ENCODE measurements around the gene KCNG2. TPM values are rescaled to one million over a fixed set of nuclear protein-coding genes. Genes with fewer than 3 reads are reported as not detected.

Gene KCNG2
- total and polyA plus RNA-seq, 9 of the 15 experiments (the other 6 are each of a cell fraction or from before 2014, with no cell fraction given), result not detected

GRCh38 chr18:79940126-79940813 is 142.5 kb downstream of the KCNG2 start:
- in situ Hi-C loops (cut with MboI), result no loop called here
- Histone ChIP-seq H3K9me1 (ENCODE audit: control insufficient read depth, insufficient read depth, low read length) (no peaks in the 10 kb centered on the region), H2AFZ (ENCODE audit: low read depth, low read length) (no peak overlapping the region), H3K4me1 (replicated peaks in 1 of 2; ENCODE audit: control insufficient read depth in 2 of 2, insufficient read depth in 2 of 2, low read length in 2 of 2) (peaks cover 6 to 32% of the 10 kb centered on the region in 2 experiments; a peak in 4 of 5 replicates), H4K20me1 (replicated peaks; ENCODE audit: control insufficient read depth, insufficient read depth, low read length) (peaks cover 11% of the 10 kb centered on the region), H3K27ac (ENCODE audit: extremely low read depth, low read depth, low read length) (no peak overlapping the region), H3K4me2 (ENCODE audit: insufficient read depth, low read length) (no peak overlapping the region), H3K9ac (ENCODE audit: insufficient read depth in 1 of 2, low read depth in 2 of 2, low read length in 2 of 2) (no peak overlapping the region), H3K4me3 (no peak overlapping the region), H3K79me2 (ENCODE audit: control insufficient read depth, insufficient read depth, low read length) (no peaks in the 10 kb centered on the region), H3K27me3 (ENCODE audit: control insufficient read depth in 2 of 2, insufficient read depth in 2 of 2, low read length in 2 of 2) (no peaks in the 10 kb centered on the region), H3K36me3 (ENCODE audit: control insufficient read depth, insufficient read depth, low read length) (peaks cover 7% of the 10 kb centered on the region), H3K9me3 (replicated peaks; ENCODE audit: control insufficient read depth, insufficient read depth, low read depth, low read length) (peaks cover 1% of the 10 kb centered on the region; the same call in 1 of the 2 replicates)
- FAIRE-seq, result no peak
- no TSS peak for BruUV-seq (replicated peaks)
- TF ChIP-seq E2F4 (CRISPR knock-in tag; IDR thresholded peaks at IDR 0.05; ENCODE audit: low read depth), result no peak
- TF ChIP-seq HDGF (IDR thresholded peaks at IDR 0.05), result no peak
- no peak for TF ChIP-seq CBFA2T2 (conservative IDR thresholded peaks at IDR 0.05)
- TF ChIP-seq HNRNPK (IDR thresholded peaks at IDR 0.05; ENCODE audit: low read depth, low read length, poor library complexity, severe bottlenecking), result no peak
- DNase-seq (ENCODE audit: extremely low read depth in 1 of 4, low spot score in 3 of 4), result no peak
- no peak for ATAC-seq
- POLR2A ChIA-PET, result no interaction called here
- WGBS (ENCODE audit: insufficient coverage, low coverage, missing lambda C conversion rate), result 96% methylated on average over 8 of the region's 18 CpGs
- intact Hi-C loops (cut with micrococcal nuclease), result no loop called here
- CTCF ChIA-PET (ENCODE audit: low intra/inter-chr PET ratio), result no interaction called here

Data from K562 (cell line).